GM18868 (cell line): Measurements from ENCODE around the gene MTHFD1L.

Experiments used
- ATAC-seq: cut with Tn5 transposase; IDR thresholded peaks from one replicate; pipeline ENCODE4 v1.9.1; 2021; ENCODE audit warnings: mild to moderate bottlenecking, moderate library complexity; ENCODE audit not compliant: unreplicated experiment

The MTHFD1L gene

DNA sequence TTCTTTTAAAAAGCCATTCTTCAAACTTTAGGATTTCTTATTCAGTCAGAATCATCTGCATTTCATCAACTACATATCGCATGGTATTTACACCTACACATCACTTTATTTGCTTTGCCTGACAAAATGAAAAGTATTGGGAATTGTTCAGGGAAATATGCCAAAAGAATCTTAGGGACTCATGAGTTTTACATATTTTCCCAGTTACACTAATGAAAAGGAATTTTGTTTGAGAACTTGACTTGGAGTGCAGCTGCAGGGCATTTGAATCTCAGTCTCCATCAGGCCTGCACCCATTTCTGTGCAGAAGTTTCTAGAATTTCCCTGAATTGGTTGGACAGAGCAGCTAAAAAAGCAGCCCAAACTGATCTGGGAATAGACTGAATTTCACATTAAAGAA lies 65.3 kb downstream of the MTHFD1L start:
- no peak for ATAC-seq

DNA sequence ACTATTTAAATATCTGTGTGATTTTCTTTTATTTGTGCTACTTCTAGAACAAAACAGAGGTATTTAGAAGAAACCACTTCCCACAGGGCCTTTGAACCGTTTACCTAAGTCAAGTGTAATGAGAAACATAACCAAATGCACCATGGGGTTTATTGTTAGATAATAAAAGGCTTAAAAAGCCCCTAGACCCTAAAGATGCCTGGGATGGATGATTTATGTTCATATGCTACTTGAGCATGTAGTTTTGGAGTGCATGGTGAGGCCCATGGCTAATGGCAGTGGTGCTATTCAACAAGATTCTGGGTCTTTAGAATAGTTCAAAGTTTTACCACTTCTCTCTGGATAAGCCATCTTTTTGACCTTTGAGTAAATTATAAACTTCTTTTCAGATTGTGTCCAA lies 65.9 kb downstream of the MTHFD1L start:
- no peak for ATAC-seq

DNA sequence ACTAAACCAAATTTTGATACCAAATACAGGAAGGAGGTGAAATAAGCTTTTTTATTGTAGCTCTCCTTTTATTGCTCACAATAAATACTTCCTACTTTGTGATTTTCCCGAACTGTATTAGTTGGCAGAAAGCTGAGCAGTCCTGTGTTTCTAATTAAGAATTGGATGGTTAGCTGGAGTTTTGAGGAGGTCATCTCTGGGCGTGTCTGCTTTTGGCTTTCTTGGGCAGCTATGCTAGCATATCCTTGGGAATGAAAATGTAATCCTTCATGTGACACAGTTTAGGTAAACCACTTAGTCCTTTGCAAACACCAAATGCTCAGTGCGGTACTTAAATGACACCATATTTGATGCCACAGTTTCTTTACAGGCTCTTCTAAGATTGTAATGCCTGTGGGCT lies 67.5 kb downstream of the MTHFD1L start:
- no peak for ATAC-seq

DNA sequence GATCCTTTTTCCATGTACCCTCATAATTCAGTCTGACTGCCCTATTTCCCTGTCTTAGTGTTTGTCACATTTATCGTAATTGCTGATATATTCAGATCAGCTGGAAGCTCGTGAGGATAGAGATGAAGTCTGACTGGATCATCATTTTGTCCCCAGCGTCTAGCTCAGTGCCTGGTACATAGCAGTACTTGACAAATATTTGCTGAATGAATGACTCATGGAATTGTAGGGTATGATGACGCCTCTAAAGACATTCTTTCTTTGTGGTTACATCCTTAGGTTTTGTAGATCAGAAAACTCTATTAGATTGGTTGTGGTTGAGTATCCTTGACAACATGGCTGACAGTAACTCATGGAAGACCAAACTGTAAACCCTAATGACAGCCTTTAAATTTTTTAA lies 68.9 kb downstream of the MTHFD1L start:
- ATAC-seq, result no peak

DNA sequence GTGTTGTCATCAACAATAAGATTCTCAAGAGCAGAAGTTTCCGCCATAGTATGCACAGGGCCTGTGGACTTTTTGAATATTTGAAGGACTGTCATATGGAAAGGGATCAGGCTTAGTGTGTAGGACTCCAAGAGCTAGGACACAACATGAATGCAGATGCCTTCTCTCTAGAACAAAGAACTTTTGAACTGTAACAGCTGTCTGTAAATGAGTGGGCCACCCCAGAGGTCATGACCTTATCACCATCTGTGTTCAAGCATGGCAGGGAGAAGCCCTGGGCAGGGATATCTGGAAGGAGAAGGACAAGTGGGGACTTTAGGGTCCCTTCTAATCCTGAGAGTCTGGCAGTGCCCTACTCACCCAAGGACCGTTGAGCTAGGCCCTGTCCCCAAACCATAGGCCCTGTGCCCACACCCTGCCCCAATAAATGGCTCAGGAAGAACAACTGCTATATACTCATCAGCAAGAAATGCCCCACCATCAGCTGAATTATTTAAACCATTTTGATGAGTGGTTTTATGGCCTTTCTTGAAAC lies 70.6 kb downstream of the MTHFD1L start:
- ATAC-seq, result no peak

DNA sequence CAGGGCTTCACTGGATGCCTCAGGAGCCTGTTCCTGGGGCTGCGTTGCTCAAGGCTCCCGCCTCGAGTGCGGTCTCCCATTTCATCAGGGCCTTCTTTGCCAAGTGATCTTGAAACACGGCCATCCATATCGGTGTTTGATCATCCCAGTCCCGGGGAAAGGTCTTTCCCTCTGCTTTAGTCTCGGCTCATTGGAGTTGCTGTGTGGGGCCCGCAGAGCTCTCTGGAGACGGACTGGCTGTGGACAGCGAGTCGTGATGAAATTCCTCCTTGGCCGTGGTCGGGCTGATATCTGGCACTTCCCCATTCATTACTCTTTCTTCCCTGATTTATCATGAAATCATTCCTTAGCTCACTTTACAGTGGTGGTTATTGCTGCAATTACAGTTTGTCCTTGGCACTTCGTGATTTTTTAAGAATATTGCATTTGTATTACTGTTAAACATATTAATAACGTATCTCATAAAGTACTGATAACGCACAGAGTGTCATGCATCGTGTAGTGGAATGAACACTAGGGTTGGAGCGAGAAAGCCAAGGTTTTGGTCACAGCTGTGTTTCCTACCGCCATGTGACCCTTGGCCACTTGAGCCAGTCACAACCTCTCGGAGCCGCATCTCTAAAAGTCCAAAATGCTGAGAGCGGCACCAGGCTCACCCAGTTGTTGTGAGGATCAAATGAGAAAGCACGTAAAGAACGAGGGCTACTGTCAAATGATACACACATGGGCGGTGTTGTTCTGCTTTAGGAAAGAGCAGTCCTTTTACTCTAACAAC lies 71.8 kb downstream of the MTHFD1L start:
- no peak for ATAC-seq

DNA sequence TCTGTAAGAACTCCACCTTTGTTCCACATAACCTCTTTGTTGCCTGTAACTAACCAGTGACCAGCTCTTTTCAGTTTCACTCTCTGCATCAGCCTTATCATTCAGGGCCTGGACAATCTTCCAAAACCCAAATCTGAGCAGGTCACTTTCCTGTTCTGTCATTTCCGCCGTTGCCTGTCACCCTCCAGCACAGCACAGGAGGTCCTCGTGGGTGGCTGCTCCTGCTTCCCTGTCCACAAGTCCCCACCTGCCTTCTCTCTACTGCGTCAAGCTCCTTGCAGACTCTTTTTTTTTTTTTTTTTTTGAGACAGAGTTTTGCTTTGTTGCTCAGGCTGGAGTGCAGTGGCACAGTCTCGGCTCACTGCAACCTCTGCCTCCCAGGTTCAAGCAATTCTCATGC lies 73.9 kb downstream of the MTHFD1L start:
- ATAC-seq, result no peak

DNA sequence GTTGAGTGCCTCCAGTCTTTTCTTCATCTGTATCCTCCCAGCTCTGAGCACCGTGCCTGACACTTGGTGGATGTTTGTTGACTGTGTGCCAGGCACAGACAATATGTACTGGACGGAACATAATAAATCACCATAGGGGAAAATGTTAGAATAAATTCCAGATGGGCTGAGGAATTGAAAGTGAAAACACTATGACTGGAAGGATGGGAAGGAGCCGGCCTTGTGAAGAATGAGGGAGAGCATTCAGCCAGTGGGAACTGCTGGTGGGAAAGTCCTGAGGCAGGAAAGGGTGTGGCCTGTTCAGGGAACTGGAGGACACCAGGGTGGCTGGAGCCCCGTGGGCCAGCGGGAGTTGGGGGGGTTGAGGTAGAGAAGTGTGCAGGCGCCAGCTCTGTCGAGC lies 75.4 kb downstream of the MTHFD1L start:
- ATAC-seq, result no peak

DNA sequence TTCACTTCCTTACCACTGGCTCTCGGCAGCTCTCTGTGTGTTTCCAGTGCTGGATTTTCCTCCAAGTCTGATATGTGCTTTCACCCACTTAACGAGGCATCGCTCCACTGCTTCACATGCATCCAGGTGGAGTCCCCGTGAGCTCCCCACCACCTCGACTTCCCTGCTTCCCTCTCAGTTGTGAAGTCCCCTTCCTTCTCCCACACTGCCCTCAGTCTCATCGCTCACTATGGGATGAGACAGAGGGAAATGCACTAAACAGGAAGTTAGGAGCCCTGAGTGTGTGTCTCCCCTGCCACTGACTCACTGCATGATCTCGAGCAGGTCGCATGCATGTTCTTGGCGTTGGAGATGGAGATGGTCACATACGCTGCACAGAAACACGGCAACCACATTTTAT lies 84.0 kb downstream of the MTHFD1L start:
- ATAC-seq, result no peak

DNA sequence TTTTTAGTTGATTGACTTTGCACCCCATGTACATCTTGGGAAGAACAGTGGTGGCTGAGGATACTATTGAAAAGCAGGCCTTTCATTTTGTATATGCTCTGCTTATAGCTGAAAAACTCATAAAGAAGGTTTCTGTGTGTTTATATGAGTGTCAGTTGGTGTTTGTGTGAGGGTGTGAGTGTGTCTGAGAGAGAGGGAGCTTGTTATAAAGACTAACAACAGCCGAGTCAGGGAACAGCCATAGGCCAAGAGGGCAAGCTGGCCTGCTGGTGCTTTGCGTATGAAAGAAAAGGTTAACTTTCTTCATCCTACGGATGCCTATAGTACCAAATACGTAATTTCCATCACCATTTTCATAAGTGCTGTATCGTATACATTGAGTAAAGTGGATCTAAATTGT lies 88.3 kb downstream of the MTHFD1L start:
- ATAC-seq, result no peak

DNA sequence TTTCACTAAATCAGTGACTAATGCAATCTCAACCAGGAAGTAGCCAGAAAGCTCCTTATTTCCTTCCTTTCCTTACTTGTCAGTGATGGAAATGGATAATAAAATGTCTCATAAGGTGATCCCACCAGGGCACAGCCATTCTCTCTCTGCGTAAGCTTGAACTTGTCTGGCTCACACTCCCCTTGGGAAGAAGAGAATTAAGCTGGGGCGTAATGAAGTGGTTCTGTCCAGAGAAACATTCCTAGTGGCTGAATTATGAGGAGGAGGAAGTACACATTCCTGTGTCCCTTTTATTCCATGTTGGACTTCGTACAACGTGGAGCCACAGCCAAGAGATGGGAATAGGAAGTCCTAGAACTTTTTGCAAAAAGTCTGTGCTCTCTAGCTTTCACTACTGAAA lies 93.7 kb downstream of the MTHFD1L start:
- ATAC-seq, result no peak

DNA sequence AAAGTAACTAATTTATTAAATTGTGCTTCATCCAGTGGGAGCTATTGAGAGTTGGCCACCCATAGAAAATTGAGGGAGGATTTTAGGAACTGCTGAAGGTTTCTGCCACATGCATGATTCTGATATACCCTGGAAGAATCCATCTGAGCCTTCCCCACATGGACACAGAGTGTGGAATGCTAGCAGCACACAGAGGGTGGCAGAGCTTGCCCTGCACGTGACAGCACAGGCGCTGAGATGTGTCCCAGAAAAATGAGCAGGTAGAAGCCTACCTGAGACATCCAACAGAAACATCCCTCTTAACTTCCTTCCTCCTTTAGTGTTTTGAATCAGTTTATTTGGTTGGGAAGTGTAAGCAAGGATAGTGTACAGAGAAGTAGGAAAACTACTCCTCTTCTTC lies 96.9 kb downstream of the MTHFD1L start:
- no peak for ATAC-seq

DNA sequence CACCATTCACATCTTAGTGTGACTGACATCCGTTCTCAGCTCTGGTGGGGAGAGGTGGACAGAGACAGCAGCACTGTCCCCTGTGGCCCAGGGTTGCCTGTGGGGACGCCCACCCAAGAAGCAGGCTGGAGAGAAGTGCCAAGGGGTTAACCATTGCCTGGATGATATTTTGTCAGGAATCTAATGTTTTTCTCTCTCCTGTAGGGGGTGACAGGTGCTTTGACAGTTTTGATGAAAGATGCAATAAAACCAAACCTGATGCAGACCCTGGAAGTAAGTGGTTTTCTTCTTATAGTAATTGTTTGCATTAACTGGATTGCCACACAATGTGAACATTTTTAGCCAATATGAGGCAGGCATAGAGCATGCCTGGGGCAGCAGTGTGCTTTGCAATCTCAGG lies 99.3 kb downstream of the MTHFD1L start:
- ATAC-seq, result no peak

DNA sequence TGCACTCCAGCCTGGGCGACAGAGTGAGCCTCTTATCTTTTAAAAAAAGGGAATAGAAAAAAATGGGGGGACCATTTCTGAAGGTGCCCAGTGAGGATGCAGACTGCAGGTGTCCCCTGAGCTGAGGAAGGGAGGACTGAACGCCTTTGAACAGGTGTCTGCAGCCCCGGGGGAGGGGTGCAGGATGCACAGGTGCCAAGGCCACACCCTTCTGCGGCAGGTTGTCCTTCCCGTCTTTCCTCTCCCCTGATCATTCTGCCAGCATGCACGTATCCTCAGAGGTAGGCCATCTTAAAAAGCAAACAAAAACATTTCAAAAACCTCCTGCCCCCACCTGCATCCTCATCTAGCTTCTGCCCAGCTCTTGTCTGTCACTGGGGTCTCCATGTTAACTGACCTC lies 101.3 kb downstream of the MTHFD1L start:
- no peak for ATAC-seq

DNA sequence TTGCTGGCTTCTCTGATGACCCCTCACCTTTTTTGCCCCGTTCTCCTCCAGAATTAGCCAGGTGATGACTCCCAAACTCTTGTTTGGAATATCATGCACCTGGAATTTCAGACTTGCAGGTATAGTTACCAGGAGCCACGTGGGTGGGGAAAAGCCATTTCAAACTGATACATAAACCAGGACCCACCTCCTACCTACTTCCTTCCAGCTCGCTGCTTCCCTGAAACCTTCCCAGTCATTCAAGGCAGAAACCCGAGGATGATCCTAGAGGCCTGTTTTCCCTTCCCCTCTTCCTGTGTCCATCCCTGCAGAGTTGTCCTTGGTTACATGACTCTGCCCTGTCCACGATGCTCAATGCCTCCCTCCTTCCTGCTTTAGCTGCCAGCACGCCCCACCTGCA lies 101.9 kb downstream of the MTHFD1L start:
- no peak for ATAC-seq

DNA sequence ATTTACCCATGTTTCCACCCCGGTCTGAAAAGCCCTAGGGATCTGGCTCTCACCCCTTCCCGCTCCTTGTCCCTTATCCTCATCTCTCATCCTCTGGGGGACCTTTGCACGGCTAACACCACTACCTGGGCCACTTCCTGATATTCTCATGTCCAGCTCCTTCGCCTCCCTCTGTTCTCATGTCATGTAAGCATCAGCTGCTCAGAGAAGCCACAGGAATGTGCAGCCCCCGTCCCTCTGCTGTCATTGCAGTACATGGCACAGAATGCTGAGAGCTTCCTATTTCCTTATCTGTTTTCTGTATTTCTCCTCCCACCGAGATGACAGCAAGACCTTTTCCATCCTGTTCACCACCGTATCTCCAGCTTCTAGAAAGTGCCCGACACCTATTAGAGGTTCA lies 102.4 kb downstream of the MTHFD1L start:
- no peak for ATAC-seq

DNA sequence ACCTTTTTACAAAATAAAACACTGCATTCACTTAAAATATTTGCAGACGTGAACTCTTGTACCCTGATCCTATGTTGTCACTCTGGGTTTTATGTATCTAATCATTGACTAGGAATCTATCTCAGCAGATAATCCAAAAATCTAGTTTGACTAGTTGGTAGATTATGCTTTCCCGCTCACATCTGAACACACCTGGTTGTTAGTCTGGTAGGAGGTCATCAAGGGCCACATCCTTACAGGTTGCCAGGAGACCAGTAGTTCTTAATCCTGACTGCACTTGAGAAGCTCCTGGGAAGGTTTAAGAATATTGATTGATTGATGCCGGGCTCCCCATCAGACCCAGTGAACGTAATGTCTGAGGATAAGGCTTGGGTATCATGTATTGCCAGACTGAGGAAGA lies 104.4 kb downstream of the MTHFD1L start:
- no peak for ATAC-seq

DNA sequence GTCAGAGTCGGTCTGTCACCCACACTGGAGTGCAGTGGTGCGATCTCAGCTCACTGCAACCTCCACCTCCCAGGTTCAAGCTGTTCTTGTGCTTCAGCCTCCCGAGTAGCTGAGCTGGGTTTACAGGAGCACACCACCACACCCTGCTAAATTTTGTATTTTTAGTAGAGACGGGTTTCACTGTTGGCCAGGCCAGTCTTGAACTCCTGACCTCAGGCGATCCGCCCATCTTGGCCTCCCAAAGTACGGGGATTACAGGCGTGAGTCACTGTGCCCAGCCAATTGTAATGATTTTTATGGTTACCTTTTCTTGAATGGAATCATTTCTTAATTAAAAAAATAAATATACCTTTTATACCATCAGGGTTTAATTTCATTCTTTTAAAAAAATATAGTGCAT lies 105.7 kb downstream of the MTHFD1L start:
- no peak for ATAC-seq

DNA sequence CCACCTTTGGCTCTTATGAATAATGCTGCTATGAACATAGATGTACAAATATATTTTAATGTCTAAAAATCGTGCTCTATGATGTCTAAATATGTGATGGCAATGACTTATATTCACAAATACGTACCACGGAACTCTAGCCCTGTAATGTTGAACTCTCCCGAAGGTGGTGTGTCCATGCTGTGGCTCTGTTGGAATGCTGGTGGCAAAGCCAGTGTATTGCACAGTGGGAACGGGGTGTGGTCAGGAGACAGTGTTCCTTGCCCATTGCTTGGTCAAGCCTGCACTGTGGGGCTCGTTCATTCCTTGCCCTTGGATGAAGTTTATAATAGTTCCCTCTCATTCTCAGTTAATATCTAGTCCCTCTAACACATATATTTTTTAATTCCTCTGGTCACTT lies 109.6 kb downstream of the MTHFD1L start:
- ATAC-seq, result no peak

DNA sequence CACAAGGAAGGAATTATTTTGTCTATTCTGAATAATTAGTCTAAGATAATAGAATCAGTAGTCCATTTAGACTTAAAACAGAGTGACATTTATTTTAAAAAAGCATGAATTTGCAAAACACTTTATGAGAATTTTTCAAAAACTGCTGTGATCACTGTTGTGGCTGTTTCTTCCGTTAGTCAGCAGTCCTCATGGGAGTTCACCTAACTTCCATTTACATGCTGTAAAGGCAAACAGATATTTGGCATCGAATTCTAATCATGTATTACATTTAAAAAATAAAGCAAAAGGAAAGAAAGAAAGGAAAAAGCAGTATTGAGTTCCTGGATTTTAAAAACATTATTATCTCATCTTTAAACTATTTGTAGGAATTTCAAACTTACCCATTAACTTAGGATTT lies 111.8 kb downstream of the MTHFD1L start:
- no peak for ATAC-seq

DNA sequence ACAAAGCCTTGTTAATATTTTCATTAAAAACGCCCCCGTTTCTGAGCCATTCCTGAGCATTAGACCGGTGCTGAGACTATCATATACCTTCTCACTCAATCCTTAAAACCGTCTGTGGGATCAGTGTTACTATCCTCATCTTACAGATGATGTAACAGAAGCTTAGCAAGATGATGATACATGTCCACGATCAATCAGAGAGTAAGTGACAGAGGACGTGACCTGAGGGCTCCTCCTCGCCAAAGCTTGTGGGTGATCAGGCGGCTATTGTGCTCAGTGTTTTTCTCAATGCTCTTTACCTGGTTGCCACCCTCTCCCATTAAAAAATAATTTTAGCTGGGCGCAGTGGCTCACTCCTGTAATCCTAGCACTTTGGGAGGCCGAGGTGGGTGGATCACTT lies 113.1 kb downstream of the MTHFD1L start:
- ATAC-seq, result no peak

DNA sequence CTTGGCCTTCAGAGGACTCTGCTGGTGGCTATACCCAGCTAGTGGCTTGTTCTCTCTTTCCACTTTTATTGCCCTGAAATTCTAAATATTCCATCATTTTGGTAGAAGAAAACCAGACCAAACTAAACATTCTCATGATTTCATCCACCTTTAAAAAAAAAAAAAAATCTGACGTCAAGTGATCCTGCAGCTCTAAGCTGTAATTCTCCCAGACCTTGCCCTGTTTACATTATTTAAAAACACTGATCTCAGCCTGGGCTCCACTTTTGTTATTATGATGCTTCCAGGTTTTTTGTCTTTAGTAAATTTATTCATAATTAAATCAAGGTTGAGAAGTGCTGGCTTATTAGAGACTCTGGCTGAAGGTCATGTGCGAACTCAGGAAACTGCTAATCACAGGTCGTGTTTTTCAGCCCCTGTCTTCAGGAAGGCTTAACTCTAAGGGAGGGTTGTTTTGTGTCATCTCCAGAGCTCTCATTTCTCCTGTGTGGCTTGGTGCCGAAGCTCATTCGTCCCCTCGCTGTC lies 114.4 kb downstream of the MTHFD1L start:
- ATAC-seq, result no peak

DNA sequence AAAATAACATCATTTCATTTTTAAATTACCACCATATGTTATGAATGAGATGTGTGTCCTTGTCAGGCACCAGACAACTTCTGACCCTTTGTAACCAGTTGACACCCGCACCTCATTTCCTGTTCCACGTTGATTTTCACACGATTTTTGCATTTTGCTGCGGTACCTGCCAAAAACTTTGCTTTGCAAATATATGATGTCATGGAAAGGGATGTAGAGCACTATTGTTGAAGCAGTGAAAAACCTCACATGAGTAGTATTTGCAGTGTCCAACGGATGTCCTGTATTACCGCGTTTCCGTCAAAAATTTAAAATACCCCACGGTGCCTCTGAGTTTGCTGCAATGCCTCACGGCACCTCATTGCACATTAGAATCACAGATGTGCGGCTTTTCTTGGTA lies 115.6 kb downstream of the MTHFD1L start:
- no peak for ATAC-seq
